ACC112 (cell line): ENCODE results near the gene RPS14.

Source experiments
- H2AFZ ChIP-seq: fragments of 200-600 bp; sonication (generic); one replicate; pipeline ENCODE4 v1.6.0; 2017; ENCODE audit warnings: antibody characterized with exemption, low read length; ENCODE audit not compliant: unreplicated experiment
- H3K27ac ChIP-seq: fragments of 200-600 bp; sonication (generic); 2 replicates; pipeline ENCODE4 v1.5.1; 2014; ENCODE audit warnings: low read depth, mild to moderate bottlenecking, antibody characterized with exemption, low read length, moderate library complexity
- H3K27me3 ChIP-seq: fragments of 200-600 bp; sonication (generic); 2 replicates; pipeline ENCODE4 v1.6.1; 2014; ENCODE audit warnings: mild to moderate bottlenecking, antibody characterized with exemption, low read length, moderate library complexity, mixed read lengths; ENCODE audit not compliant: insufficient read depth
- H3K36me3 ChIP-seq: fragments of 200-600 bp; sonication (generic); 2 replicates; pipeline ENCODE4 v1.6.1; 2016; ENCODE audit warnings: mild to moderate bottlenecking, antibody characterized with exemption, low read length, moderate library complexity, mixed read lengths; ENCODE audit not compliant: insufficient read depth
- H3K4me1 ChIP-seq: fragments of 200-600 bp; sonication (generic); one replicate; pipeline ENCODE4 v1.6.1; 2016; ENCODE audit warnings: low read length, mixed read lengths; ENCODE audit not compliant: insufficient read depth, unreplicated experiment, control insufficient read depth
- H3K4me3 ChIP-seq: fragments of 200-600 bp; sonication (generic); 2 replicates; pipeline ENCODE4 v1.5.1; 2014; ENCODE audit warnings: mild to moderate bottlenecking, low read depth, low read length
- H3K79me2 ChIP-seq: fragments of 200-600 bp; sonication (generic); one replicate; pipeline ENCODE4 v1.6.0; 2016; ENCODE audit warnings: low read length; ENCODE audit not compliant: control insufficient read depth, unreplicated experiment, insufficient read depth

Gene RPS14

DNA sequence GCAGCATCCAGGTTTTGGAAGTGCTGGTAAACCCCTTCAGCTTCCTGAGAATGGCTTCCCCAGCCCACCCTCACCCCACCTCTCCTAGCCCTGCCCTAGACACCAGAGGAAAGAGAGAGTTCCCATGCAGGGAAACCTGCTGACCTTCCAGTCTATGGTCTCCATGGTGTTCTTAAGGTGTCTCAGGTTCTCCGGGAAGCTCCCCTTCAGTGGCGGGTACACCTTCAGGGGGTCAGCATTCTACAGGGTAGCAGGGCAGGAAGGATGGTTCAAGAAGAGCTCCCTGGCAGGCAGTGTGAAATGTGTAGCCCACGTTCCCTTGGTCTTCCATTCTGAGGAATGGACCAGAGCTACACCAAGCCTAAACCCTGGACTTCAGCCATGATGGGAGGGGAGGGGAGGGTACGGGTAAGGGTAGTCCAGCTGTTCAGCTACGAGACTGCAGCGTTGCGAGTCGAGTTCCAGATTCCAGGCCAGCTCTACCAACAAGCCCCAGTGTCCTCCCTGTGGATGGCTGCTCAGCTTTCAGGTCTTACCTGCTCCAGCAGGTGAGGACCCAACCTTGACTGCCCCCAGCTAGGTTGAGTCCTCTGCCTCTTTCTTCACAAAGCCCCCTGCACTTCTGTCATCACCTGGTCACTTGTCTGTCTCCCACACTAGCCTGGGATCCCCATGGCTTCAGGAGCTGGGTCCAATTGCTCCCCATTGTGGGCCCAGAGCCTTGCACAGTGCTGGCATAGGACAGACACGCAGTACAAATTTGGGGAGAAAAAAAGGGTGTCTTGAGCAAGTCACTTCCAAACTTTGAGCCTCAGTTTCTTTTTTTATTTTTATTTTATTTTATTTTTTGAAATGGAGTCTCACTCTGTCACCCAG, 44.4 kb downstream of the RPS14 start:
- Histone ChIP-seq H3K27me3 (no peaks in the 10 kb centered on the region), H2AFZ (no peak overlapping the region), H3K4me1 (no peaks in the 10 kb centered on the region), H3K4me3 (no peak overlapping the region), H3K27ac (no peak overlapping the region), H3K36me3 (peaks cover 5% of the 10 kb centered on the region; the same call in 1 of the 2 replicates), H3K79me2 (no peaks in the 10 kb centered on the region)

DNA sequence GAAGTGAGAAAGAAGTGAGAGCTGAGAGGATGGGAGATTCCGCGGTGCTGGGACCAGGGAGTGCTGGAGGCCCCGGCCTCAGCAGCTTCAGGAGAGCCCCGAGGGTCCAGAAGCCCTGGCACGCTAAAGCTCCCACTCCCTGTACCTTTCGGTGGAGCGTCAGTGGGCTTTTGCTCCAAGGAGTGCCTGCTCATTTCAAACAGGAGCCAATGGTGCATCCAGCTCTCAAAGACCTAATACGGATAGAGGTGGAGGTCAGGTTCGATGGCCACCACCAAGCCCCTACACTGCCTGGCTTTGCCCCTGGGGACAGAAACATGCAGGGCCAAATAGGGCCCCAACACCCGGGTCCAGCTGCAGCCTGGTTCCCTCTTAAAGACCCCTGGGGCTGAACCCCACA, 45.0 kb downstream of the RPS14 start:
- H3K27me3 ChIP-seq, result no peaks in the 10 kb centered on the region
- no peaks in the 10 kb centered on the region for H3K79me2 ChIP-seq
- H3K36me3 ChIP-seq, result peaks cover 7% of the 10 kb centered on the region; the same call in 1 of the 2 replicates
- no peak overlapping the region for H3K4me3 ChIP-seq
- no peaks in the 10 kb centered on the region for H3K4me1 ChIP-seq
- no peak overlapping the region for H2AFZ ChIP-seq
- H3K27ac ChIP-seq, result no peak overlapping the region

DNA sequence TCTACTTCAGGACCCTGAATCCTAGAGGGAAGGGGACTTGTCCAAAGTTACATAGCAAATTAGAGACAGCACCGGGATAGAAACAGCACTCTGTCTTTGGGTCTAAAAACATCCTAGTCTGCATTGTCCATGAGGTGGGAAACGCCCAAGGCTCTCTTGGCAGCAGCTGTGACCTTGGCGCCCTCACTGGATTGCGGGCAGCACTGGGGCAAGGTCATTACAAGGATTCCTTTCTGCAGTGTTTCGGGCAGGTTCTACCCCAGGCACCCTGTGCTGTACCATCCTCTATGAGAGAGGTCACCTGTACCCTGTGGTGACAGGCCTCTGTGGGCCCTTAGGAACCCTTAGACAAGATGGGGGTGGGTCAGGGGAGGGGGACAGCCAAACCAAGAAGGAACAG, 45.4 kb downstream of the RPS14 start:
- Histone ChIP-seq H3K4me3 (no peak overlapping the region), H3K36me3 (peaks cover 9% of the 10 kb centered on the region; the same call in 1 of the 2 replicates), H2AFZ (no peak overlapping the region), H3K4me1 (no peaks in the 10 kb centered on the region), H3K27me3 (no peaks in the 10 kb centered on the region), H3K27ac (no peak overlapping the region), H3K79me2 (no peaks in the 10 kb centered on the region)

DNA sequence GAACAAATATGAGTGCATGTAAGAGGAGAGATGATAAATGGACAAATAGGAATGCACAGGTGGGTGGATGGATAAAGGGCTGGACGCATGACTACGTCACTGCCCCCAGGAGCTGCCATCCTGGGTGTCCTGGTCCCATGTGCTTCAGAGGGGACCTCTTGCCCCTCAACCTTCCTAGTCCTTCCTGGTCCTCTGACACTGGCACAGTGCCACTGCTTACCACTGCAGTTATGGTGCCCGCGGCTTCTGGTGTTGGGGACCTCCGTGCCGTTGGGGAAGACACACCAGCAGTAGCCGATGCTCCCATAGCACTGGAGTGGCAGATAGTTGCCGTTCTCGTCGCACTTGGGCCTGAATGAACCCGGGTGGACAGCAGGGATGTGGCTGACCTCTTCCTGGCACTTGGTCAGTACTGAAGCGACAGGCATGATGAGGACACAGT, 46.6 kb downstream of the RPS14 start:
- Histone ChIP-seq H3K27me3 (no peaks in the 10 kb centered on the region), H3K36me3 (peaks cover 9% of the 10 kb centered on the region; the same call in 1 of the 2 replicates), H2AFZ (no peak overlapping the region), H3K4me1 (no peaks in the 10 kb centered on the region), H3K4me3 (no peak overlapping the region), H3K79me2 (no peaks in the 10 kb centered on the region), H3K27ac (no peak overlapping the region)

DNA sequence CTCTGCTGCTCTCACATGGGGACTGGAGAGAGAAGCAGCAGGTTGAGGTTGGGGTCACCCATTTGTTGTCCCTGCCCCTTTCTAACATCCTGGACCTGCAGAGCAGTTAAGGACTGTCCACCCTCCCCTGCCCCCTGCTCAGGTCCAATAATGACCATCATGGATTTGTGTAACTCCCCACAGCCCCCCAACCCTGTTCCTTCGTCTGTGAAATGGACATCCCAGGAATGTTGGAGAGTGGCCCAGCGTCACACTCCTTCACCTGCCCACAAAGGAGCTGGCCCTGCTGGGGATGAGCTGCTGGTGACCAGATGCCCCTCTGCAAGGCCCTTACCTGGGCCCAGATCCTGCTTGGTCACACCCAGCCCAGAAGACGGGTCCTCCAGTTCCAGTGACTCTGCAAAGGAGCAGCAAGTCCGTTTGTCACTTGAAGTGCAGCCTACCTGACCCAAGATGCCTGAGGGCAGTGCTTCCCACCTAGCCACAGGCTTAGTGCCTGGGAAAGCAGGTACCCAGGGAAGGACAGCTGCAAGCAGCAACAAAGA, 47.2 kb downstream of the RPS14 start:
- Histone ChIP-seq H3K27ac (no peak overlapping the region), H3K4me1 (no peaks in the 10 kb centered on the region), H3K79me2 (no peaks in the 10 kb centered on the region), H3K27me3 (no peaks in the 10 kb centered on the region), H3K36me3 (peaks cover 11% of the 10 kb centered on the region; the same call in 1 of the 2 replicates), H3K4me3 (no peak overlapping the region), H2AFZ (no peak overlapping the region)

DNA sequence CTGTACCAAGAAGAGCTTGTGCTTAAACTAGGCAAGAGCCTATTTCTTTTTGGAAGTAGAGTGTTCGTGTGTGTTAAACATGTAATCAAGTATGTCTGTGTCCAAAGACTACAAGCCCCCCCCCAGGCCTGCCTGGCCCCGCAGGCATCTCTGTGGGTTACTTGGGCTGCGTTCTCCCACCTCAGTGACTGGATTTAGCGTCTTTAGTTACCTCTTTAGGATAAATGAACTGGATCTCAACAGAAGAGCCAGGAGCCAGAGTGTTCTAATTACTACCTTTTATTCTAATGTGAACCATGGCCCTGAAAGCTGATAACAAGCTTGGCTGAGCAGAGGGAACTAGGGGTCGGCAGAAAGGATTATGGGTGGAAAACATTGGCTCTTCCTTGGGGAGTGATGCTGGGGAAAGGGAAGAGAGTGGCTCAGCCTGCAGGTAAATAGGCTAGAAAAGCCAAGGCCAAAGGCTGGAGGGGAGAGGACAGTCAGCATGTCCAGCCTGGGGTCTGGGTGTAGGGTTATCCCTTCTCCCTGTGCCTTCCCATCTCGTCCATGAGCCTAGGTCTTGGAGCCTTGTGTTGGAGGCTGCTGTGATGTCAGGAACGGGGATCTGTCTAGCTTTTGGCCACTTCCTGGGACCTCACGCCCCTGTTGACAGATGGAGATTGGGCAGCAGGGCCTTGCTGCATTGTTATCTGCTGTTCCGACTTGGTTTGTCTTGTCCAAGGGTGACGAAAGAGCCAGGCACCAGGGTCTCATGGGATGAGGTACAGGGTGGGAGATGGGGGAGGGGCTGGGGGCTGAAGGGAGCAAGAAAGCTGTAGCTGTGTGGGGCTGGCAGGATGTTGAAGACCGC, 47.9 kb downstream of the RPS14 start:
- H3K4me1 ChIP-seq, result no peaks in the 10 kb centered on the region
- H3K27me3 ChIP-seq, result no peaks in the 10 kb centered on the region
- H2AFZ ChIP-seq, result no peak overlapping the region
- H3K27ac ChIP-seq, result no peak overlapping the region
- H3K4me3 ChIP-seq, result no peak overlapping the region
- peaks cover 13% of the 10 kb centered on the region; the same call in 1 of the 2 replicates for H3K36me3 ChIP-seq
- H3K79me2 ChIP-seq, result no peaks in the 10 kb centered on the region

DNA sequence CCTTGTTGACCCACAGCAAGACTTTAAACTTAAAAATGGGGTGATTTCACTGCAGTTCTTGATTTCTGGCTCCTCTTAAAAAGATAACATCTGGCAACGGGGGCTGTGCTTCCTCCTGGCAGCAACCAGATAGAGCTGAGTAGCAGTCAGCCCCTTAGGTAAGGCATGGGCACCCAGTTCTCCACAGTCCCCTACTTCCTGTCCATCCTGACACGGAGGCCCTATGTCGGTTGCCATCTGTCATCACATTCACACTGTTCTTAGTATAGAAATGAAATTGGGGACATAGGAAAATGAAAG, 48.5 kb downstream of the RPS14 start:
- Histone ChIP-seq H3K36me3 (peaks cover 18% of the 10 kb centered on the region; the same call in 1 of the 2 replicates), H3K27me3 (no peaks in the 10 kb centered on the region), H3K27ac (no peak overlapping the region), H3K4me3 (no peak overlapping the region), H3K79me2 (no peaks in the 10 kb centered on the region), H2AFZ (no peak overlapping the region), H3K4me1 (no peaks in the 10 kb centered on the region)

DNA sequence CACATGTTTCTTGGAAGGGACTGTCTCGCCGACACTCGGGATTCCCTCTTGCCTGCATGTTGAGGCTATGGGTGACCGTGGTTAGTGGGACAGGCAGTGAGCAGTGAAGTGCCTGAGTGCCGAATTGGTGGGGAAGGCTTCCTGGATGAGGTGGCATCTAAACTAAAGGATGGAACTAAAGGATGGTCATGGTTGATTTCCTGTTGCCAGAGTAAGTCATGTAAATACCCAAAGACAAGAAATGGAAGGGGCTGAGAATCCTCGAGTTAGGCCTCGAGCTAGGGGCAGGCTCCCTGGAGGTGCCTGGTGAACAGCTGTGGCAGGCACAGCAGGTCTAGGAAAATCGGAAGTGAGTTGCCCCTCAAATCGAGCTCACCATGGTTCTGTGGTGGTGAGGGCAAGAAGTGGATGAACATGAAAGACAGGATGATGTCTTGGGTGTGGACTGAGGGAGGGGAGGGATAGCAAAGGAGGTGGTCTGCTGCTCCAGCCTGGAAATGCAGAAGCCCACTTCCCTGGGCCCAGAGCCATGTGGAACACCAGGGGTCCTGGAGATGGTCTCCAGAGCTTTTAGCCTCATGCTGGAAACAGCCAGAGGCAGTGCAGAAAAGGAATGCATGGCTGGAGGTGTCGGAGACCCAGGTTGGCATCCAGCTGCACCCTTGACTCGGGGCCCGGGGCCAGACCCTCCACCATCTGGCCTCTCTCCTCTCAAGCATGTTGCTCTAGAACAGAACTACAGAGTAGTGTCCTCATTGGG, 49.0 kb downstream of the RPS14 start:
- Histone ChIP-seq H2AFZ (no peak overlapping the region), H3K4me3 (no peak overlapping the region), H3K27me3 (no peaks in the 10 kb centered on the region), H3K36me3 (peaks cover 24% of the 10 kb centered on the region; the same call in 1 of the 2 replicates), H3K79me2 (no peaks in the 10 kb centered on the region), H3K27ac (no peak overlapping the region), H3K4me1 (no peaks in the 10 kb centered on the region)

DNA sequence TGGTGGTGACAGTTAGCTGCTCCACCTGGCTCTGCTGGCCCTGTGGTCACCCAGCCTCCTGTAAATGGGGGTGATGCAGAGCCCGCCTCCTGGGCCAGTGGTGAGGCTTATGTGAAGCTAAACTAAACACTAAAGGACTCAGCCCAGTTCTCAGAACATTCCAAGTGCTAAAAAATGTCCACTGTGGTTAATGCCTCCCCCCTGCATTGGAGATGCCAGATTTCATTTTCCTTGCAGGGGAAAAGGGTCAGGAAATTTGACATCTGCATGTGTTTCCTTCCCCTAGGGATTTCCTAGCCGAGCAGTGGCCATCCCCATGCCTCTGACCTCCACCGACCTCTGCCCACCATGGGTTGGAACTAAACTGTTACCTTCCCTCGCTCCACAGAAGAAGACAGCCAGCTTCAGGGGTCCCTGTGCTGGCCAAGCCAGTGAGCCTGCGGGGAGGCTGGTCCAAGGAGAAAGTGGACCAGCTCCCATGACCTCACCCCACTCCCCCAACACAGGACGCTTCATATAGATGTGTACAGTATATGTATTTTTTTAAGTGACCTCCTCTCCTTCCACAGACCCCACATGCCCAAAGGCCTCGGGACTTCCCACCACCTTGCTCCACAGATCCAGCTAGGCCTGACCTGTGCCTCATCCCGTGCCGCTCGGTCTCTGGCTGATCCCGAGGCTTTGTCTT, 49.9 kb downstream of the RPS14 start:
- H3K27me3 ChIP-seq, result no peaks in the 10 kb centered on the region
- H3K27ac ChIP-seq, result no peak overlapping the region
- peaks cover 26% of the 10 kb centered on the region; the same call in 1 of the 2 replicates for H3K36me3 ChIP-seq
- no peak overlapping the region for H2AFZ ChIP-seq
- no peaks in the 10 kb centered on the region for H3K4me1 ChIP-seq
- no peak overlapping the region for H3K4me3 ChIP-seq
- no peaks in the 10 kb centered on the region for H3K79me2 ChIP-seq
